ENCODE data around the gene MED29.

- TF ChIP-seq, protein P1, sequence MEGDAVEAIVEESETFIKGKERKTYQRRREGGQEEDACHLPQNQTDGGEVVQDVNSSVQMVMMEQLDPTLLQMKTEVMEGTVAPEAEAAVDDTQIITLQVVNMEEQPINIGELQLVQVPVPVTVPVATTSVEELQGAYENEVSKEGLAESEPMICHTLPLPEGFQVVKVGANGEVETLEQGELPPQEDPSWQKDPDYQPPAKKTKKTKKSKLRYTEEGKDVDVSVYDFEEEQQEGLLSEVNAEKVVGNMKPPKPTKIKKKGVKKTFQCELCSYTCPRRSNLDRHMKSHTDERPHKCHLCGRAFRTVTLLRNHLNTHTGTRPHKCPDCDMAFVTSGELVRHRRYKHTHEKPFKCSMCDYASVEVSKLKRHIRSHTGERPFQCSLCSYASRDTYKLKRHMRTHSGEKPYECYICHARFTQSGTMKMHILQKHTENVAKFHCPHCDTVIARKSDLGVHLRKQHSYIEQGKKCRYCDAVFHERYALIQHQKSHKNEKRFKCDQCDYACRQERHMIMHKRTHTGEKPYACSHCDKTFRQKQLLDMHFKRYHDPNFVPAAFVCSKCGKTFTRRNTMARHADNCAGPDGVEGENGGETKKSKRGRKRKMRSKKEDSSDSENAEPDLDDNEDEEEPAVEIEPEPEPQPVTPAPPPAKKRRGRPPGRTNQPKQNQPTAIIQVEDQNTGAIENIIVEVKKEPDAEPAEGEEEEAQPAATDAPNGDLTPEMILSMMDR (IDR thresholded peaks at IDR 0.05 in 4 of 5, conservative IDR thresholded peaks at IDR 0.05 in 1 of 5), result no peak
- no peak for TF ChIP-seq POLR2A (IDR thresholded peaks at IDR 0.05)
These were observed 27.8 kb downstream of the MED29 start for GRCh38 chr19:39419003-39419402.

Data from gastrocnemius medialis (tissue), 4 donors.